HG02852 (cell line): ENCODE data around the gene SPAG8.

Experiments used
- ATAC-seq: cut with Tn5 transposase; IDR thresholded peaks from one replicate; pipeline ENCODE4 v1.9.1; 2021; ENCODE audit warnings: mild to moderate bottlenecking, moderate library complexity; ENCODE audit not compliant: unreplicated experiment

Gene SPAG8

GRCh38 chr9:35839926-35840325 is 27.9 kb upstream of the SPAG8 start:
- no peak for ATAC-seq

- ATAC-seq, result no peak
Measured at GRCh38 chr9:35836595-35836994, 24.5 kb upstream of the SPAG8 start.

- no peak for ATAC-seq
Measured at GRCh38 chr9:35835766-35836165, 23.7 kb upstream of the SPAG8 start.

- ATAC-seq, result no peak
Measured at GRCh38 chr9:35835216-35835632, 23.2 kb upstream of the SPAG8 start.

GRCh38 chr9:35834260-35835215 is 22.5 kb upstream of the SPAG8 start:
- no peak for ATAC-seq

GRCh38 chr9:35832814-35833213 is 20.8 kb upstream of the SPAG8 start:
- ATAC-seq, result no peak

- ATAC-seq, result no peak
Measured at GRCh38 chr9:35831040-35831439, 19.0 kb upstream of the SPAG8 start.

- no peak for ATAC-seq
Measured at GRCh38 chr9:35829764-35830096, 17.7 kb upstream of the SPAG8 start.

GRCh38 chr9:35829084-35829763 is 17.2 kb upstream of the SPAG8 start, which contains the start of gene TMEM8B:
TMEM8B (plus strand) TSS chr9:35829228; CDS start chr9:35829448, 220 bp downstream.
- ATAC-seq, result peak; percentile 83

GRCh38 chr9:35828716-35829083 is 16.6 kb upstream of the SPAG8 start, which contains the start of gene FAM221B:
FAM221B (minus strand) TSS chr9:35828732; CDS start chr9:35826161, 2,571 bp downstream.
- ATAC-seq, result no peak

- ATAC-seq, result no peak
Measured at GRCh38 chr9:35827486-35827885, 15.4 kb upstream of the SPAG8 start.

- ATAC-seq, result no peak
Measured at GRCh38 chr9:35826071-35826701, 14.1 kb upstream of the SPAG8 start.

GRCh38 chr9:35822926-35823325 is 10.9 kb upstream of the SPAG8 start:
- ATAC-seq, result no peak

- no peak for ATAC-seq
Measured at GRCh38 chr9:35820076-35820475, 8.0 kb upstream of the SPAG8 start.

- no peak for ATAC-seq
Measured at GRCh38 chr9:35818341-35818740, 6.3 kb upstream of the SPAG8 start.

GRCh38 chr9:35816708-35817107 is 4.6 kb upstream of the SPAG8 start:
- ATAC-seq, result no peak

- ATAC-seq, result peak; percentile 72
Measured at GRCh38 chr9:35814841-35815543, 2.9 kb upstream of the SPAG8 start, which contains the start of gene HINT2. HINT2 (minus strand) TSS chr9:35815042; CDS start chr9:35814979, 63 bp downstream.

- peak; percentile 14 for ATAC-seq
Measured at GRCh38 chr9:35814106-35814840, 2.2 kb upstream of the SPAG8 start.

- no peak for ATAC-seq
Measured at GRCh38 chr9:35813434-35814105, 1.5 kb upstream of the SPAG8 start.
